COLO668 (cell line): ENCODE results near the gene DCLK1.
"Not testable (repeated sequence)": the region's sequence is repeated elsewhere in the genome, so short reads cannot be mapped to it uniquely, and the experiment has no call there.

Experiments
- DNase-seq: peaks from one replicate; lab custom pipeline; 2025; ENCODE audit not compliant: unreplicated experiment; lab: John Stamatoyannopoulos, UW

Gene DCLK1

DNA sequence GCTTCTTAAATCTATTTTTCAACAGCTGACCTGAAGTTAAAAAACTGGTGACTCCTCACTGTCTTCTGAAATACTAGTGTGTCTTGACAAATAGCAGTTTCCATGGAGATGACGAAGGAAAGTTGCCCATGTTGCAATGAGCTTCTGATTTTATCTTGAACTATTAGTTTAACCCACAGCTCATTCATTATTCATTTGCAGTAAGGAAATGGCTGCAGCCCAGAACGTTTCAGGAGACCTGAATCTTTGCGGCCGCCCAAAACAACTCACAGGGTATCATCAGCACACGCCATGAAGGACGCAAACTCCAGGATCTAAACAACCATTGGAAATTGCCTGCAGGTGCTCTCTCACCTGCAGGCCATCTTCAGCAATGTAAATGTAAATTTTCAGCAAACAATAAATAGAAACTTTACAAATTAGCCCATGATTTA lies 142.5 kb downstream of the DCLK1 start:
- DNase-seq: no peak

DNA sequence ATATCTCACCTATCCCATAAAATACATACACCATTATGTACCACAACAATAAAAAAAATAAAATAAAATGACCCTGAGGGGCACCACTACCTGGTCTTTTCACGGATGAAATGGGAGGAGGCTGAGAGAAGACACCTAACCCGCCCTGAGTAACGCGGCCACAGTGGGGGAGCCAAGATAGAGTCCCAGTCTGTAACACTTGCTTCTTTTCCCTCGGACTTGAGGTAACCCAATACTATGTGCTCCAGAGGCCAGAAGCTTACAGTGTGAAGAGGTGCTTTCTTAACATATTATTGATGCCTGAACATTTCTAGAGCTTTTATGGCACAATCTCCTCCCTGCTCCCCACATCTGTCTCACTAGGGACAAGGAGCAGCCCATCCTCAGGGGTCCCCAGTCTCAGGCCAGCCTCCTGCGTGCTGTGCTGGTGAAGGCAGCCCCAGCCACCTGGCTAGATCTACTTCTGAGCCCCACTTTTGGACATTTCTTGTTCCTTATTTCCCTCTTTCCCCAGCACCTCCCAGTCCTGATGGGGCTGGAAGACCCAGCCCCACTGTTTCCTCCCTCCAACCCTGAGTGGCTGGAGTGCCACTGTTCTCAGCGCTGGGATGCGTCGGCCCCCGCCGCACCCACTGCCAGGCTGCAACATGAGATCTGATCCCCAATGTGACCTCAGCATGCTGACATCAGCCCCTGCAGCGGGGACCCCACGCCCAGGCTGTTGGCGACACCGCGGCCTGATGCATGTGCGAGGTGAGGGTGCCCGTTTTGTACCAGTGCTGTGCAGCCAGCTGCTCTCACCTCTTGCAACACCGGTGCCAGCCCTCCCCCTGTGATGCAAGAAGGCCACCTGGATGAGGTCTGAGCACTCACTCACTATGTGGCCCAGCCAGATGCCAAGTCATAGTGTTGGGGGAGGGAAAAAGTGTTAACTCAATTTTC lies 143.3 kb downstream of the DCLK1 start:
- peak; percentile 39 for DNase-seq

DNA sequence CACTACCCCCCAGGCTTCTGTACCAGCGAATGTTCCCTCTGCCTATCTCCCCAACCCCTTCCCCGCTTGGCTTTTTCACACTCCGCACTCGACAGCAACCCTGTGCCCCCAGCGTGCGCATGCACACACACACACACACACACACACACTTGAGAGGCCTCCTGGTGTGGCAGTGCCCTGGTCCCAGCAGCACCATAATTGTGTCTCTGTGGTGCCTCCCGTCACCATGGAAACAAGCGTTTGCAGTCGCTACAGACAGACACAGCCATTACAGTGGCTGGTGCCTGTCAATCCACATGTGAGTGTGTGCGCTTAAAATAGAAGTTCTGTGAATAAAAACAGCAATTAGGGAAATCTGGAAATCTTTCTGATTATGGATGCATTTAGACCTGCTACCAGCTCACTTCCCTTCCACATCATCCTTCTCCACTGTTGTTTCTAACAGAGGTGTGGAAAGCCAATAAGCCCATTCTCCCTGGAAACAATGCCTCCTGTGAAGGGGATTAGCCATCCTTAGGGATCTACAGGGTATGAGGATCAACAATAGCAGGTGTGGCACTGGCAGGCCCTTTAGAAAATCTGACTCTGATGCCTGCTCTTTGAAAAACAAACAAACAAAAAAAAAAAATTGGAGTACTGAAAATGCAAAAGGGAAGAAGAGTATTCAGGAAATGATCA lies 146.3 kb downstream of the DCLK1 start:
- peak; percentile 90 for DNase-seq

DNA sequence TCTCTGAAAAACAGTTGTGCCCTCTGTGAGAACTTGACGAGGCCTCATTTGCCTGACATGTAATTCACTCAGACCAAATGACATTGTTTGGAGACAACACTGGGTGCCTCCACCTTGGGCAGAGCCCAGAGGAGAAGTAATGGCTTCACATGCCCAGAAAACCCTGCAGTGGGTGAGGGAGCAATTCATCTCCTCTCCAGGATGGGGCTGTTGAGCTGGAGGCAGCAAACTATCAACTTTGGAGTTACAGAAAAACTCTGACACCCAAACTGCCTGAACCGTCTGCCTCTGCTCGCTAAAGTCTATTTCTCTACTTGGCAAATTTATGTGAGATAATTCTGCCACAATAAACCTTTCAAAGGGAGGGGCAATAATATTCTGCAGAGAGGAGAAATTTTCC lies 146.9 kb downstream of the DCLK1 start:
- no peak for DNase-seq

DNA sequence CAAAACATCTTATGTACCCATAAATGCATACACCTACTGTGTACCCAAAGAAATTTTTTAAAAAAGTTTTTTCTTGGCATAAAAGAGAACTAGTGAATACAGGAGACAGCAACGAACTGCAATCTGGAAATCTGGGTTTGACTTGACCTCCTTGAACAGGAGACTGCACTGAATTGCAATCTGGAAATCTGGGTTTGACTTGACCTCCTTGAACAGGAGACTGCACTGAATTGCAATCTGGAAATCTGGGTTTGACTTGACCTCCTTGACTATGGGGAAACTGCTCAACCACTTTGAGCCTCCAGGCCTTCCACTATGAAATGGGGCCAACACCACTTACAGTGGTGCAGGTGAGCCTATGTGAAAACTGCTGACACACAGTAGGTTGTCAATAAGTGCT lies 147.5 kb downstream of the DCLK1 start:
- DNase-seq: not testable (repeated sequence)

DNA sequence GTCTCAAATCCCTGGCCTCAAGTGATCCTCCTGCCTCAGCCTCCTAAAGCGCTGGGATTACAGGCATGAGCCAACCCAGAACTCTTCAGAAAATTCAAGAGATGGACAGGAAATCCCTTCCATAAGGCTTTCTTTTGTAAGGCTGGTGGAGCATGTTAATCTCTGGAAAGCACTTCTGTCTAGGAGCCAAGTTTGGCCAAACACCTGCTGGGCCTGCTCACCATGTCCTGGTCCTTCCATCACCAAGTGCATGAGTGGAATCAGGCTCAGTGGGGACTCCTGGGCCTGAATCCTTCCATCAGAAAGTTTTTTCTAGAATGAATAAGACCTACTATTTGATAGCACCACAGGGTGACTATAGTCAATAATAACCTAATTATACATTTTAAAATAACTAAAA lies 148.0 kb downstream of the DCLK1 start:
- no peak for DNase-seq

DNA sequence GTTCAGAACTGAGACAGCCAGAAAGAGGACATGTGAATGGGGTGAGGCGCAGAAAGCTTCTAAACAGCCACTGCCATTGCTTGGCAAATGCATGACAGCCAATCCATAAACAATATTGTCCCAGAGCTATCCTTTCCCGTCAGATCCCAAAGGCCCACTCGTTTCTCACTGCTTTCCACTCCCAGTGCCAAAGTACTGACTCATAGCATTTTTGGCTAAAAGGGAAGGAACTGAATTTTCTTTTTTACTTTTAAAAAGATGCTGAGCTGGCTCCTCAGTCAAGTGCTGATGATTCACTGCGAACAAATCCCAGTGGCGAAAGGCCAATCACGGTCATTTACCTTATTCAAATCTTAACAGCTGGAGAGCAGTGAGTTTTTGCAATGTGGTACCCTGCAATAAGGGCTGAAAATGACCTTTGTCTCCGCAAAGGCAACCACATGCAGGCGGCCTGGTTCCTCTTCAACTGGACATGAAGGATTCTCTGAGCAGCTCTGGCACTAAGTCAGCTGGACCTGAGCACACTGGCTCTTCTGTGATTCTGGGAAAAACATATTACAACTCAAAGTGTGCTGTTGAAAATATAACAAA lies 151.7 kb downstream of the DCLK1 start:
- DNase-seq: no peak

DNA sequence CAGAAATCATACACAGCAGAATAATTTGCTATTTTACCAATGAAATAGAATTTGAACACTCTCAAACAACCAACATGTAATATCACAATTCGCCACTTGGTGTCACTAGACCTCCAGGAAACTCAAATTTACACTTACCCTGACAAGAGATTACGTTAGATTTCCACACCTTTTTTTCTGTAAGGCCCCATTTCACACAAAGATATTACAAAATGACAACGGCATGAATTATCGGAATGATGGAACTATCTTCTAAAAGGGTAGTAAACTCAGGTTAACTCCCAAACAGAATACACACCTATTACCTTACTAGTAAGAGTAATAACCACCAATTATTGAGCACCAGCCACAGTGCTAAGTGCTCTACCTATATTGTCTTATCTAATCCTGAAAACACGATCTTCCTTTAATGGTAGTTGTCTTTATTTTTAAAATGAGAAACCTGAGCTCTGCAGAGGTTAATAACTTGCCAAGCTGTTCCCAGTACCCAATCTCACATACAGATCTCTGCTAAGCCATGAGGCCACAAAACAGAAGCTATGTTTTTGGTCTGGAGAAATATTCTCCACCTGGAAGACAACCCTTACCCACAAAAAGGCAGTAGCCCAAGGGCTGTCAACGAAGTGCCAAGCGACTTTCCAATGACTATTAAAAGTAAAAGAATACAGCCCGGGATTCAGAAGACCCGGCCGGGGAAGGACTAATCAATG lies 152.4 kb downstream of the DCLK1 start:
- DNase-seq: peak; percentile 68

DNA sequence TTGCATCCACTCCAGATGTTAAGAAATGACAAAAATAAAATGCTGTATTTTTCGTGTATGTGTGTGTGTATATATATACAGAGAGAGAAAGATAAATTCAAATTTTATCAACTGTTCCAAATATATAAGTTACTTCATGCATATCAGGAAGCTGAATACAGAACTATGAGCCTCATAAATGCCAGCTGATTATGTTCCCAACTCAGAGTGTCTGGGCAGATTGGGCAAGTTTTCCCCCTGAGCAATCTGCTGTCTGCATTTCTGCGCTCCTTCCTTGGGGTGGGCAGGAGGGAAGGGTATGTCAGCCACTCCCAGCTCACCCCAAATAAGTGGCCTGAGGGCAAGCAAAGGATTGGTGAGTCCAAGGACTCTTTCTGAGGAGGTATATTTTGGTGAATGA lies 154.1 kb downstream of the DCLK1 start:
- no peak for DNase-seq

DNA sequence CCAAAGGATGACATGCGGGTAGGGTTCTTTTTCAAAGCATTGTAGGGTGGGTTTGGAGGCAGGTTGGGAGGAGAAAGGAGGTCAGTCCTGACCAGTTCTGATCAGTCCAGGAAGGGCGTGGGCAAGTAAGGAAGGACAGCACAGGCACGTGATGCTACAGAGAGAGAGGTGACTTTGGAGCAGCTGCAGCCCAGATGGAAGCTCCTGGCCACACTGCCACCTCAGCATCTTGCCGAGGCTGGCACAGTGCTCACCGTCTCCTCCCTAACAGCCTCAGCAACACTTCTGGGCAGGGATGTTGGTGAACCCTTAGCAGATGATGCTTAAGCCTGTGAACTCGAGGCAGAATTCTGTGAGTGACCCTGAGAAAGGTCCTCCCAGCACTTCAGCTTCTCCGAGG lies 155.1 kb downstream of the DCLK1 start:
- DNase-seq: no peak

DNA sequence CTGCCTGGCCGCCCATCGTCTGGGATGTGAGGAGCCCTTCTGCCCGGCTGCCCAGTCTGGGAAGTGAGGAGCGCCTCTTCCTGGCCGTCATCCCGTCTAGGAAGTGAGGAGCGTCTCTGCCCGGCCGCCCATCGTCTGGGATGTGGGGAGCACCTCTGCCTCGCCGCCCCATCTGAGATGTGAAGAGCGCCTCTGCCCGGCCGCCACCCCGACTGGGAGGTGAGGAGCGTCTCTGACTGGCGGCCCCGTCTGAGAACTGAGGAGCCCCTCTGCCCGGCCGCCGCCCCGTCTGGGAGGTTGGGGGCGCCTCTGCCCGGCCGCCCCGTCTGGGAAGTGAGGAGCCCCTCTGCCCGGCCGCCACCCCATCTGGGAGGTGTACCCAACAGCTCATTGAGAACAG lies 164.2 kb downstream of the DCLK1 start:
- DNase-seq: not testable (repeated sequence)

DNA sequence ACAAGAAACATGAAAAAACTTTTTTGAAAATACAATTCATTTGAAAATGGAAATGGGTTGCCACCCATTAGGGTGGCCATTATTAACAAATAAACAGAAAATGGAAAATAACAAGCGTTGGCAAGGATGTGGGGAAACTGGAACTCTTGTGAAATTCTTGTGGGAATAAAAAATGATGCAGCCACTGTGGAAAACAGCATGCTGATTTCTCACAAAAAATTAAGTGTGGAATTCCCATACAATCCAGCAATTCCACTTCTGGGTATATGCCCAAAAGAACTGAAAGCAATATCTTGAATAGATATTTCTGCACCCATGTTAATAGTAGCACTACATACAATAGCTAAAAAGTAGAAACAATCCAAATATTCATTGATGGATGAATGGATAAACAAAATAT lies 165.2 kb downstream of the DCLK1 start:
- no peak for DNase-seq

DNA sequence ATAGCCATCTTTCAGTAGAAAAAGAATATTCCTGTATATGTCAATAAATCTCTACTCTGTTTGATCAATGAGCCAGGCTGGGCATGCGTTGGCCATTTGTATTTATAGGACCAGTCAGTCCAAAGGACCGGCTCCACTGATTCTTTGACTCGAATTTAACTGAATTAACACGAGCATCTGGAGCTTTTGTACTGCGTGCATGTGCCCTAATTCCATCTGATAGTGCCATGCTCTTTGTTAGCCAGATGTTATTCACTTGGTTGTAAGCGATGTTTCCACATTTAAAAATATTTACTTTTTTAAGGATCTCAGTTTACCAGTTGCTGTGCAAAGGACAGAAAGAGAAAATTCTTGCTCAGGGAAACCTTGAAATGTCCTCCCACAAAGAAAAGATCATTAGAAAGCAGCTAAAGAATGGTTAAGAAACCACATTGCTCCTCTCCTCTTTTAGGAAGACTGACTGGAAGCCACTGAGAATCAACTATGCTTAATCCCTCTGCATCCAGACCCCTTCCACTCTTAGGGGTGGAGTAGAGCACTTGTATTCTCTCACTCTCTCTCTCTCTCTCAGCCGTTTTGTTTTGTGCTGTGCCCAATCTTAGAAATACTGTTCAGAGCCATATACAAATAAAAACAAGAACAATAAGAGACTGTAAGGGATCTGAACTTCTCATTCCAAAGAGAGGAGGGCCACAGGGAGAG lies 165.8 kb downstream of the DCLK1 start:
- no peak for DNase-seq

DNA sequence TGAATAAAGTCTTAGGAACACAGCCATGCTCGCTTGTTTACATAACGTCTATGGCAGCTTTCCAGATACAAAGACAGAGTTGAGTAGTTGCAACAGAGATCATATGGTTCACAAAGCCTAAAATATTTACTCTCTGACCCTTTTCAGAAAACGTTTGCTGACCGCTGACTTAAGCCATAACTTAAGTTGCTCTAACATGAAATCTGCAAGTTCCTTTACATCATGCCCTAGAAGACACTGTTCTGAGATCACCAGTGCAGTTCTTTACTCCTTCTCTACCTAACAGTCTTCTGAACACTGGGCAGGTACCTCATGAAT lies 166.4 kb downstream of the DCLK1 start:
- DNase-seq: no peak

DNA sequence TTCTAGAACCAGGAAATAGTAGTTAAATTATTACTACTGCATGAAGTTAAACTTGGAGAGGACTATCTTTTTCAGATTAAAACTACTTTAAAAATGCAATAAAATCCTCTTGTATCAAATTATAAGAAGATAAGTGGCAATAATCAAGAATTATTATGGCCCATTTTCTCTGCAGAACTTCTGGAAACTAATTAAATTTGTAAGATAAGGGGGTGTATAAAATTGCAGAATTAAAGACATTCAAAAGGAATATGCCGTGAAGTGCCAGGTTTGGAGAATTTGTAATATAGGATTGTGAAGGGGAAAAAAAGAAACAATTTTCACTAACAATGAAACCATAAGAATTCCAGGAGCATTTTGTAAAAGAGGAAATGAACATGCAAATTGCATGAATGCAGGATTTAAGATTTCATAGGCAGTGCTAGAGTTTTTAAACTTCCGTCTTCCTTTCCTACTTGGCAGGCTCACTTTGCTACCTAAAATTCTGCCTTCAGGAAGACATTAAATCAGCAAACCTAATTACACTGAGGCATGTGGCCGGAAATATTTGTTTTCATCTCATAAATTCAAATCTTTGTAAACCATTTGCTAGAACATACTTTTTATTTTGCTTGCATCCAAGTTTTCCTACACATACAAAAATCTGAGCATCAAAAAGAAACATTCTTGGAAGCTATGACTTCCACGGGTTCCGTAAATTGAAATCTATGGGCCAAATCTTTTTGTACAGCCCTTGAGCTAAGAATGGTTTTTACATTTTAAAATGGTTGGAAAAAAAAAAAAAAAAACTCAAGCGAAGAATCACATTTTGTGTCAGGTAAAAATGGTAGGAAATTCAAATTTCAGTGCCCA lies 166.9 kb downstream of the DCLK1 start:
- no peak for DNase-seq

DNA sequence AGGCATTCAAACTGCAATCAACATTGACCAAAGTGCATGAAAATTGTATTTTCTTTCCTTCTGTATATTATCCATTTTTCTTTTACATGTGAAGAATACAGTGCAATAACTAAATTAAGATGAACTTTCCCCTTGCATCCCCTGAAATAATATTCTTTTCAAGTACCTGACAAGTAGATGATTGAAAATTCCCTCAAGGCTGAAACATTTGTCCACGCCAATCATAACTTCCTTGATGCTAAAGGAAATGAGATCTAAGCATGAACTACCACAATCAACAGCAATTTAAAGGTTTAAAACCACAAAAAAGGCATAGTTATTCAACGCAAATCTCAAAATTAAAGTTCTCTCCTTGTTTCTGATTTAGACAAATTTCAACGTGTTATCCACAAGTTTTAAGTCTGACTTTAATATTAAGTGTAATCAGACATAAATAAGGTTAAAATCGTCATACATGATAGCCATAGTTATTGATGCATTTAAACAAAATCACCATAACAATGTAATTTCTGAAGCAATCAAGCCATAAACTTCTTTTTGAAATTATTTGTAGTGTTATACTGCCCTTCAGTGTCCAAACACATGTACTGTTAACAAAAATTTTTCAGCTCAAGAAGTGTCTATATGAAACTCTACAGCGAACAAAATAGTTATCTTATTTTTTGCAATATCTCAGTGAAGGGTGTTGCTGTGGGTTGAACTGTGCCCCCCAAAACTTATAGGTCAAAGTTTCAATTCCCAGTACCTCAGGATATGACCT lies 169.5 kb downstream of the DCLK1 start:
- no peak for DNase-seq

DNA sequence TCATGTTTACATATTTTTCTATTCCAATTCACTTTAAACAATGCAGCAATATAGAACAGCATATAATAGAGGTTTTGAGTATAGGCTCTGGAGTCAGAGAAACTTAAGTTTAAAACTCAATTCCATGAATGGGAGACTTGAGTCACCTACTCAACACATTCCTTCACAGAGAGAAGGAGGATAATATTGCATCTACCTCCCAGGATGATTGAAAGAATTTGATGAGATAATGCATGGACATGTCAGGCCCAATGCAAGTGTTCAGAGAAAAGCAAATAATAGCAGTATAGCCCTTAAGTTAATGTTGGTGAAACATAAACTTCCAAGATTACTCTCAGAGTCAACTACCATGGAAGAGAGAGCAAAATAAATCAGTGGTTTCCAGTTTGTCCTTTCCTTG lies 170.2 kb downstream of the DCLK1 start:
- DNase-seq: no peak

DNA sequence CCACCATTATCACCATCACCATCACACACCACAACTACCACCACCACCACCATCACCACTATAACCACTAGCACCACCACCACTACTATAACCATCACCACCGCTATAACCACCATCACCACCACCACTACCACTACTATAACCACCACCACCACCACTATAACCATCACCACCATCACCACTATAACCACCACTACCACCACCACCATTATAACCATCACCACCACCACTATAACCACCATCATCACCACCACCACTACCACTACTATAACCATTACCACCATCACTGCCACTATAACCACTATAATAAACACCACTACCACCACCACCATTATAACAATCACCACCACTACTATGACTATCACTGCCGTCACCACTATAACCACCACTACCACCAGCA lies 173.2 kb downstream of the DCLK1 start:
- no peak for DNase-seq

DNA sequence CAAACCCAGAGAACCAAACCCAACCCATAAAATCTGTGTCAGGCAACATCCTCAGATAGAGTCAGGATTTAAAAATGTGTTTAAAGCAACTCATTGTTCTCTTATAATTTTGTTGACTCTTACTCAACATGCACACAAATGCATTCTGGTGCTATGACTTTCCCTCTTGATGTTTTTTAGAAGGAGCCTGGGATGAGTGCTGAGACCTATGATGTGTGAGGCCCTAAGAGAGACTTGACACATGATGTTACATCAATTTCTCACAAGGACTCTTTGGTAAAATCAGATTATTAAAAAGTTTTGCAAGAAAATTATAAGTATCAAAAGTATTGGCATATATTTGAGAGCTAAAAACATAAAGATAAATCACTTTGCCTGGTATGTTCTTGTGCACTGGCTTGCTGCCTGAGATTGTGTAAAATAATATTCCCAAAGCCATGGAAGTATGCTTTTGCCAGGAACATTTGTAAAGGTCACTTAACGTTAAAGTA lies 173.9 kb downstream of the DCLK1 start:
- DNase-seq: no peak
